ENCODE results near the gene NPPA. TPM values are rescaled to one million over a fixed set of nuclear protein-coding genes. Genes with fewer than 3 reads are reported as not detected.

The NPPA gene
- total RNA-seq, 1 donor from 2014 or later = not detected

GRCh38 chr1:11831945-11832725 is 15.4 kb downstream of the NPPA start:
- H3K27ac ChIP-seq = no peak overlapping the region
- H3K9ac ChIP-seq = no peak overlapping the region
- H3K36me3 ChIP-seq = no peaks in the 10 kb centered on the region
- H3K9me3 ChIP-seq (ENCODE audit: low read depth) = no peaks in the 10 kb centered on the region
- H3K9me3 Mint-ChIP-seq = no peaks in the 10 kb centered on the region
- no peaks in the 10 kb centered on the region for H3K79me2 ChIP-seq (ENCODE audit: low read depth)
- no peaks in the 10 kb centered on the region for H3K4me1 Mint-ChIP-seq
- no peak overlapping the region for H3K4me2 ChIP-seq
- peaks cover 26% of the 10 kb centered on the region for H3K36me3 Mint-ChIP-seq
- no peaks in the 10 kb centered on the region for H3K4me1 ChIP-seq
- no peaks in the 10 kb centered on the region for H4K20me1 ChIP-seq (ENCODE audit: low read depth)
- peaks cover 2% of the 10 kb centered on the region for H3K27me3 Mint-ChIP-seq (ENCODE audit: insufficient read depth, low read depth)
- no peak overlapping the region for H3K4me3 ChIP-seq
- DNase-seq (ENCODE audit: low spot score) = no peak
- no peak overlapping the region for H2AFZ ChIP-seq (replicated peaks)
- no peaks in the 10 kb centered on the region for H3F3A ChIP-seq (ENCODE audit: low read depth)
- no peak overlapping the region for H3K27ac Mint-ChIP-seq
- H3K27me3 ChIP-seq = no peaks in the 10 kb centered on the region
- no peak overlapping the region for H3K4me3 Mint-ChIP-seq
- no peak for TF ChIP-seq EZH2 (IDR thresholded peaks at IDR 0.05)
- no peak for TF ChIP-seq EZH2phosphoT487 (IDR thresholded peaks at IDR 0.05)
- no peak for TF ChIP-seq CTCF (IDR thresholded peaks at IDR 0.05)

GRCh38 chr1:11828511-11828910 is 19.1 kb downstream of the NPPA start:
- Histone ChIP-seq H3F3A (ENCODE audit: low read depth) (no peaks in the 10 kb centered on the region), H3K4me2 (no peak overlapping the region), H3K4me3 (no peak overlapping the region), H3K4me1 (no peaks in the 10 kb centered on the region), H3K27ac (no peak overlapping the region), H3K79me2 (ENCODE audit: low read depth) (no peaks in the 10 kb centered on the region), H3K9ac (no peak overlapping the region), H4K20me1 (ENCODE audit: low read depth) (no peaks in the 10 kb centered on the region), H3K36me3 (no peaks in the 10 kb centered on the region), H3K27me3 (no peaks in the 10 kb centered on the region), H2AFZ (replicated peaks) (no peak overlapping the region), H3K9me3 (ENCODE audit: low read depth) (no peaks in the 10 kb centered on the region)
- TF ChIP-seq EZH2phosphoT487 (IDR thresholded peaks at IDR 0.05) (no peak), CTCF (IDR thresholded peaks at IDR 0.05) (no peak), EZH2 (IDR thresholded peaks at IDR 0.05) (no peak)
- H3K36me3 Mint-ChIP-seq = peaks cover 21% of the 10 kb centered on the region
- no peak overlapping the region for H3K27ac Mint-ChIP-seq
- H3K4me3 Mint-ChIP-seq = no peak overlapping the region
- peaks cover 2% of the 10 kb centered on the region for H3K27me3 Mint-ChIP-seq (ENCODE audit: insufficient read depth, low read depth)
- H3K4me1 Mint-ChIP-seq = no peaks in the 10 kb centered on the region
- no peaks in the 10 kb centered on the region for H3K9me3 Mint-ChIP-seq
- no peak for DNase-seq (ENCODE audit: low spot score)

- Histone ChIP-seq H3K9ac (no peak overlapping the region), H2AFZ (replicated peaks) (no peak overlapping the region), H4K20me1 (ENCODE audit: low read depth) (no peaks in the 10 kb centered on the region), H3K79me2 (ENCODE audit: low read depth) (no peaks in the 10 kb centered on the region), H3K4me2 (no peak overlapping the region), H3K4me1 (no peaks in the 10 kb centered on the region), H3K36me3 (no peaks in the 10 kb centered on the region), H3F3A (ENCODE audit: low read depth) (no peaks in the 10 kb centered on the region), H3K4me3 (no peak overlapping the region), H3K27me3 (no peaks in the 10 kb centered on the region), H3K27ac (no peak overlapping the region), H3K9me3 (ENCODE audit: low read depth) (no peaks in the 10 kb centered on the region)
- peaks cover 2% of the 10 kb centered on the region for H3K27me3 Mint-ChIP-seq (ENCODE audit: insufficient read depth, low read depth)
- no peak overlapping the region for H3K27ac Mint-ChIP-seq
- TF ChIP-seq EZH2phosphoT487 (IDR thresholded peaks at IDR 0.05) (no peak), EZH2 (IDR thresholded peaks at IDR 0.05) (no peak), CTCF (IDR thresholded peaks at IDR 0.05) (no peak)
- DNase-seq (ENCODE audit: low spot score) = no peak
- H3K36me3 Mint-ChIP-seq = peaks cover 22% of the 10 kb centered on the region
- H3K9me3 Mint-ChIP-seq = no peaks in the 10 kb centered on the region
- no peaks in the 10 kb centered on the region for H3K4me1 Mint-ChIP-seq
- no peak overlapping the region for H3K4me3 Mint-ChIP-seq
These were observed 20.6 kb downstream of the NPPA start for GRCh38 chr1:11826946-11827345.
